SKM-1 treated with dmso at 0.1 percent for 144 hours (cell line): ENCODE measurements around the gene FAM98C.

Experiments used
- DNase-seq: peaks from one replicate; lab custom pipeline; 2025; ENCODE audit not compliant: unreplicated experiment; lab: John Stamatoyannopoulos, UW

FAM98C gene

DNA sequence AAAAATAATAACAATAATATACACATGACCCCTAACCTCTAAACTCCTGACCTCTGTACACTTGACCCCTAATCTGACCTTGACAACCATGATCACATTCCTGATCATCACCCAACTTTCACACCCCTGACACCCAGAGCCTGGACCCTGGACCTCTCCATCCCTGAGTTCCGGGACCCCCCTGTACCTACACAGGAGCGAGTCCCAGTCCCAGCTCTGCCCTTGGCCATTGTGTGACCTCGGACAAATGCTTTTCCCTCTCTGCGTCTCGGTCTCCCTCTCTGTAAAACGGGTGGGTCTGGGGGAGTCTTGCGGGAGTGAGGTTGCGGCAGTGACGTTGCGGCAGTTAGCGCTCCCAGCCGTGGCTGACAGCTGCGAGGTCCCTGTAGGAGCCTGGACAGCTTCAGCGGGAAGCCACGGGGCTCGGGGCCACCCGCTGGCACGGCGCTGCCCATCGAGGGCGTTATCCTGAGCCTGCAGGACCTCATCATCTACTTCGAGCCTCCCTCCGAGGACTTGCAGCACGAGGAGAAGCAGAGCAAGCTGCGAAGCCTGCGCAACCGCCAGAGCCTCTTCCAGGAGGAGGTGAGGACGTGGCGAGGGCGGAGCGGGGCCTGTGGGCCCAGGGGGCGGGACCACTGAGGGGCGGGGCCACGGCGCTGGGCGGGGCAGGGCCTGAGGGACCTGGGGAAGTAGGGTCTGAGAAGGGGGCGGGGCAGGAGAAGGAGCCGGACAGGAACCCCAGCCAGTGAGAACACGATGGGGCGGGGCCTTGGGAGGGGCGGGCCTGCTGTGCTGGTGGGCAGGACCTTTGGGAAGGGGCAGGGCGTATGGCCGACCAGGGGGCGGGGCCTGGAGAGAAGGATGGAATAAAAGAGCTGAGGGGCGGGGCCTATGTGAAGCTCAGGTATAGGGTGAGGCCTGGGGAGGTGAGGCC, 49.8 kb downstream of the FAM98C start:
- DNase-seq, result no peak

DNA sequence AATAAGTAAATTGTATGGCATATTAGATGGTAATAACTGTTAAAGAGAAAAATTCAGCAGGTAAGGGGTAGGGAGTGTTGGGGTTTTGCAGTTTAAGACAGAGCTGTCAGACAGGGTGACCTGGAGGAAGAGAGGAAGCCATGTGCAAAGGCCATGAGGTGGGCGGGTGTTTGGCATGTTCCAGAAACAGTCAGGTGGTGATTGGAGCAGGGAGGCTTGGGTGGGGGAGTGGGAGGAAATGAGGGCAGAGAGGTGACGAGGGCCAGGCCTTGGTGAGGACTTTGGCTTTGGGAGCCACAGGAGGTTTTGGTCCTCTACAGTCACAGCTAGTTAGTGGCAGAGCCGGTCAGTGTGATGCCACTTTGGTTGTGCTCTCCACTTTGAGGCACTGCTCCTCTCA, 50.7 kb downstream of the FAM98C start:
- DNase-seq, result no peak

DNA sequence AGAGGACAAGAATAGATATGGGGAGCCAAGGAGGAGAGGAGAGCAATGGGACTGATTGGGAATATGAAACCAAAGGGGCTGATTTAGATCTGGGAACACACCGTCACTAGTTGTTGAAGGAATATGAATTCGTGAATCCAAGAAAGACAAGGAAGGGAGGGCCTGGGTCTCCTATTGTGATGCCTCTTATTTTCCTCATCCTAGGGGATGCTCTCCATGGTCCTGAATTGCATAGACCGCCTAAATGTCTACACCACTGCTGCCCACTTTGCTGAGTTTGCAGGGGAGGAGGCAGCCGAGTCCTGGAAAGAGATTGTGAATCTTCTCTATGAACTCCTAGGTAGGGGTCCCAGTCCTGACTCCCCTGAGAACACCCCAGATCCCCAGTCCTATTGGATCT, 52.1 kb downstream of the FAM98C start:
- DNase-seq, result no peak

DNA sequence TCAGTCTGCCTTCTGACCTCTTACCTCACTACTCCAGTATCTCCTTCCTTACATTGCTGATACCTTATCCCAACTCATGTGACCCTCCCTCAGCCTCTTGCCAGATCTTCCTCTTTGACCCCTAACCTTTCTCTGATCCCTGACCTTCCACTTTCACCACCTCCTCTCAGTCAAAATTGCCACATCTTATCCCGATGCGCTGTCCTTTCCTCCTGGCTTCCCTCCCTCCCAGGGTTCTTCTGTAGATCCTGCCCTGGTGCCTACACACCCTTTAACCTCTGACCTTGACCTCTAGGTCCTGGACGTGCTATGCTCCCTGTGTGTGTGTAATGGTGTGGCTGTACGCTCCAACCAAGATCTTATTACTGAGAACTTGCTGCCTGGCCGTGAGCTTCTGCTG, 54.3 kb downstream of the FAM98C start:
- DNase-seq, result no peak

DNA sequence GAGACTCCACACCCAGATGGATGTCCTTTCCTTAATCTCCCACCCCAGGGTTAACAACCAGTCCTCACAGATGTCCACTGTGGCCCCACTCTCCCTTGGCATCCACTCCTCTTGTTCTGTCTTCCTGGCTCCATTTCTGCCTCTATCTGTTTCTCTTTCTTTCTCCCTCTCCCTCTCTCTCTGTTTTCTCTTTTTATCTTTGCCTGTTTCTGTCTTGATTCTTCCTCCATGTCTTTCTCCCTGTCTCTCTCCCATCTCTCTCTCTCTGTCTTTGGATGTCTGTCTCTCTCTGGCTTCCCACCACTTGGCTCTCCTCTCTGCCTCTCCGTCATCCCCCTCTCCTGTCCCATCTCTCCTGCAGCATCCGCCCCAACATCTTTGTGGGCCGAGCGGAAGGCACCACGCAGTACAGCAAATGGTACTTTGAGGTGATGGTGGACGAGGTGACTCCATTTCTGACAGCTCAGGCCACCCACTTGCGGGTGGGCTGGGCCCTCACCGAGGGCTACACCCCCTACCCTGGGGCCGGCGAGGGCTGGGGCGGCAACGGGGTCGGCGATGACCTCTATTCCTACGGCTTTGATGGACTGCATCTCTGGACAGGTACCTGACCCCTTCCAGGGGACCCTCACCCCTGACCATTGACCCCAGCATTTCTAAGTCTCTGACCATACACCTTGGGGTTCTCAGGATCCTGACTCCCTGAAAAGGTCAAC, 55.0 kb downstream of the FAM98C start:
- DNase-seq, result no peak
